Brain microvascular endothelial cell (primary cell): ENCODE measurements around the gene ARF6.

Source experiments
- DNase-seq: peaks from one replicate; pipeline ENCODE4 v3.0.0-alpha.2; 2020
- H3K27ac ChIP-seq: fragments of 250-450 bp; sonication (Bioruptor Pico); 2 replicates; pipeline ENCODE4 v1.5.1; 2020; ENCODE audit warnings: mild to moderate bottlenecking, moderate library complexity
- H3K27me3 ChIP-seq: fragments of 250-450 bp; sonication (Bioruptor Pico); replicated peaks from 2 replicates; pipeline ENCODE4 v1.5.1; 2020; ENCODE audit warnings: mild to moderate bottlenecking
- H3K36me3 ChIP-seq: fragments of 250-450 bp; sonication (Bioruptor Pico); replicated peaks from 2 replicates; pipeline ENCODE4 v1.5.1; 2020; ENCODE audit warnings: mild to moderate bottlenecking
- H3K4me3 ChIP-seq: 2 replicates; pipeline ENCODE4 v1.5.1; 2011; ENCODE audit warnings: low read depth, mild to moderate bottlenecking, control low read depth, low read length, moderate library complexity
- CTCF ChIP-seq: IDR thresholded peaks from 2 replicates; pipeline ENCODE4 v1.5.1; 2011; ENCODE audit warnings: low read depth, mild to moderate bottlenecking, moderate library complexity, low read length, control low read depth, inconsistent platforms; ENCODE audit errors: missing control alignments
- in situ Hi-C: cut with HindIII; loops from 2 replicates; pipeline ENCODE4 v1.10.0; 2017; ENCODE audit warnings: low sequenced_read_pairs, low pct_ligation_motif_present

The ARF6 gene

GRCh38 chr14:49862089-49862673 is 30.7 kb upstream of the ARF6 start:
- Histone ChIP-seq H3K27me3 (no peaks in the 10 kb centered on the region), H3K4me3 (peak overlapping the region; percentile 72), H3K27ac (peak overlapping the region; percentile 99), H3K36me3 (no peaks in the 10 kb centered on the region)
- DNase-seq, result peak; percentile 87
- in situ Hi-C loops, result loop anchor here (10.0 to 25.0 kb wide), 2 partner anchors 125 to 243 kb away; no protein-coding TSS in a partner anchor
- TF ChIP-seq CTCF, result peak; percentile 100

GRCh38 chr14:49863487-49864281 is 29.2 kb upstream of the ARF6 start:
- Histone ChIP-seq H3K27me3 (no peaks in the 10 kb centered on the region), H3K27ac (peak overlapping the region; percentile 86), H3K4me3 (peak overlapping the region; percentile 79), H3K36me3 (no peaks in the 10 kb centered on the region)
- no peak for TF ChIP-seq CTCF
- in situ Hi-C loops, result loop anchor here (10.0 to 25.0 kb wide), 2 partner anchors 124 to 241 kb away; no protein-coding TSS in a partner anchor
- no peak for DNase-seq

- H3K4me3 ChIP-seq, result no peak overlapping the region
- H3K27ac ChIP-seq, result no peak overlapping the region
These were observed 27.4 kb upstream of the ARF6 start for GRCh38 chr14:49865431-49865859.

GRCh38 chr14:49867831-49868719 is 24.8 kb upstream of the ARF6 start:
- in situ Hi-C loops, result loop anchor here (10.0 to 25.0 kb wide), 2 partner anchors 119 to 237 kb away; no protein-coding TSS in a partner anchor
- TF ChIP-seq CTCF, result no peak
- DNase-seq, result peak; percentile 90
- H3K4me3 ChIP-seq, result peak overlapping the region; percentile 65
- no peaks in the 10 kb centered on the region for H3K27me3 ChIP-seq
- H3K27ac ChIP-seq, result peak overlapping the region; percentile 56
- no peaks in the 10 kb centered on the region for H3K36me3 ChIP-seq

More at GRCh38 chr14:49865431-49865859, 27.4 kb upstream of the ARF6 start:
- no peaks in the 10 kb centered on the region for H3K36me3 ChIP-seq
- in situ Hi-C loops, result loop anchor here (10.0 to 25.0 kb wide), 2 partner anchors 122 to 239 kb away; no protein-coding TSS in a partner anchor
- no peaks in the 10 kb centered on the region for H3K27me3 ChIP-seq
- peak; percentile 67 for DNase-seq
- peak; percentile 94 for TF ChIP-seq CTCF

GRCh38 chr14:49868720-49869114 is 24.2 kb upstream of the ARF6 start:
- TF ChIP-seq CTCF, result no peak
- H3K36me3 ChIP-seq, result no peaks in the 10 kb centered on the region
- H3K27me3 ChIP-seq, result no peaks in the 10 kb centered on the region
- H3K27ac ChIP-seq, result peak overlapping the region; percentile 41
- in situ Hi-C loops, result loop anchor here (10.0 to 25.0 kb wide), 2 partner anchors 119 to 236 kb away; no protein-coding TSS in a partner anchor
- peak overlapping the region; percentile 65 for H3K4me3 ChIP-seq
- DNase-seq, result no peak
